Mesenchymal stem cell (in vitro differentiated cells and primary cell): ENCODE results near the gene GAGE12J.

ENCODE experiments used
- DNase-seq: peaks from one replicate; pipeline ENCODE4 v3.0.0-alpha.2; 2013
- H2AFZ ChIP-seq: one replicate; pipeline ENCODE4 v1.6.1; 2013; ENCODE audit warnings: low read depth, mild to moderate bottlenecking, control low read depth, inconsistent platforms, low read length, moderate library complexity
- H2AK5ac ChIP-seq: 2 replicates; pipeline ENCODE4 v1.6.1; 2013; ENCODE audit warnings: low read length, moderate library complexity, mild to moderate bottlenecking, inconsistent platforms; ENCODE audit not compliant: severe bottlenecking
- H2BK120ac ChIP-seq: one replicate; pipeline ENCODE4 v1.6.1; 2013; ENCODE audit warnings: low read depth, mild to moderate bottlenecking, inconsistent platforms, low read length, moderate library complexity
- H2BK12ac ChIP-seq, 2 experiments: one replicate each; pipeline ENCODE4 v1.6.1; 2013; ENCODE audit warnings: inconsistent platforms in 2 of 2, low read length in 2 of 2, mild to moderate bottlenecking in 2 of 2, moderate library complexity in 2 of 2, control low read depth in 1 of 2
- H2BK15ac ChIP-seq: one replicate; pipeline ENCODE4 v1.6.1; 2013; ENCODE audit warnings: mild to moderate bottlenecking, low read depth, inconsistent platforms; ENCODE audit not compliant: poor library complexity, severe bottlenecking
- H2BK5ac ChIP-seq: 2 replicates; pipeline ENCODE4 v1.6.1; 2013; ENCODE audit warnings: low read depth, mild to moderate bottlenecking, low read length, control low read depth, inconsistent platforms; ENCODE audit not compliant: poor library complexity, severe bottlenecking
- H3K14ac ChIP-seq, 2 experiments: one replicate each; pipeline ENCODE4 v1.6.1; 2013; ENCODE audit warnings: inconsistent platforms in 2 of 2, low read length in 2 of 2, control low read depth in 1 of 2, mild to moderate bottlenecking in 1 of 2, moderate library complexity in 1 of 2
- H3K18ac ChIP-seq, 2 experiments: one replicate each; pipeline ENCODE4 v1.6.1; 2013; ENCODE audit warnings: inconsistent platforms in 2 of 2, low read length in 2 of 2, control low read depth in 1 of 2, low read depth in 1 of 2, mild to moderate bottlenecking in 1 of 2
- H3K23ac ChIP-seq, 2 experiments: one replicate each; pipeline ENCODE4 v1.6.1; 2013; ENCODE audit warnings: inconsistent platforms in 2 of 2, low read length in 2 of 2, mild to moderate bottlenecking in 2 of 2, moderate library complexity in 2 of 2, control low read depth in 1 of 2
- H3K27ac ChIP-seq: 2 replicates; pipeline ENCODE4 v1.5.1; 2013; ENCODE audit warnings: mild to moderate bottlenecking, moderate library complexity, low read length, control low read depth, inconsistent platforms; ENCODE audit not compliant: poor library complexity, severe bottlenecking
- H3K27me3 ChIP-seq, 2 experiments: 2 replicates each; pipeline versions ENCODE4 v1.6.1 to v1.7.0; 2013; ENCODE audit warnings: low read length in 2 of 2, mild to moderate bottlenecking in 2 of 2, moderate library complexity in 2 of 2, control low read depth in 1 of 2, inconsistent platforms in 1 of 2; ENCODE audit not compliant: control insufficient read depth in 1 of 2, insufficient read depth in 1 of 2
- H3K36me3 ChIP-seq, 2 experiments: 2 replicates each; pipeline versions ENCODE4 v1.6.1 to v1.7.0; 2013; ENCODE audit warnings: low read length in 2 of 2, control low read depth in 1 of 2, inconsistent platforms in 1 of 2, low read depth in 1 of 2, mild to moderate bottlenecking in 1 of 2; ENCODE audit not compliant: insufficient read depth in 2 of 2, control insufficient read depth in 1 of 2
- H3K4ac ChIP-seq, 2 experiments: one replicate each; pipeline ENCODE4 v1.6.1; 2013; ENCODE audit warnings: inconsistent platforms in 2 of 2, low read length in 2 of 2, mild to moderate bottlenecking in 2 of 2, moderate library complexity in 2 of 2, control low read depth in 1 of 2, low read depth in 1 of 2
- H3K4me1 ChIP-seq: 2 replicates; pipeline ENCODE4 v1.6.1; 2013; ENCODE audit warnings: low read depth, low read length, control low read depth; ENCODE audit not compliant: control insufficient read depth, insufficient read depth
- H3K4me2 ChIP-seq: 2 replicates; pipeline ENCODE4 v1.6.1; 2013; ENCODE audit warnings: low read length, mild to moderate bottlenecking, inconsistent platforms; ENCODE audit not compliant: poor library complexity, severe bottlenecking
- H3K4me3 ChIP-seq, 2 experiments: 2 replicates each; pipeline versions ENCODE4 v1.5.1 to v1.7.0; 2013; ENCODE audit warnings: low read length in 2 of 2, mild to moderate bottlenecking in 2 of 2, control low read depth in 1 of 2, low read depth in 1 of 2; ENCODE audit not compliant: insufficient read depth in 1 of 2
- H3K79me1 ChIP-seq: replicated peaks from 2 replicates; pipeline ENCODE4 v1.6.1; 2013; ENCODE audit warnings: mild to moderate bottlenecking, control low read depth, low read length, inconsistent platforms; ENCODE audit not compliant: poor library complexity, severe bottlenecking
- H3K9ac ChIP-seq: 2 replicates; pipeline ENCODE4 v1.7.0; 2013; ENCODE audit warnings: mild to moderate bottlenecking, low read length, moderate library complexity
- H3K9me3 ChIP-seq: 2 replicates; pipeline ENCODE4 v1.7.0; 2013; ENCODE audit warnings: mild to moderate bottlenecking, low read length; ENCODE audit not compliant: control insufficient read depth
- H4K8ac ChIP-seq: one replicate; pipeline ENCODE4 v1.6.1; 2013; ENCODE audit warnings: inconsistent platforms, mild to moderate bottlenecking, low read length, moderate library complexity
- H4K91ac ChIP-seq: one replicate; pipeline ENCODE4 v1.6.1; 2013; ENCODE audit warnings: mild to moderate bottlenecking, low read length, inconsistent platforms
- WGBS: methylation state at CpG from one replicate; pipeline ENCODE4 v1.1.7; 2013; ENCODE audit warnings: mixed read lengths; 5-methylcytosine and 5-hydroxymethylcytosine counted together

The GAGE12J gene

DNA sequence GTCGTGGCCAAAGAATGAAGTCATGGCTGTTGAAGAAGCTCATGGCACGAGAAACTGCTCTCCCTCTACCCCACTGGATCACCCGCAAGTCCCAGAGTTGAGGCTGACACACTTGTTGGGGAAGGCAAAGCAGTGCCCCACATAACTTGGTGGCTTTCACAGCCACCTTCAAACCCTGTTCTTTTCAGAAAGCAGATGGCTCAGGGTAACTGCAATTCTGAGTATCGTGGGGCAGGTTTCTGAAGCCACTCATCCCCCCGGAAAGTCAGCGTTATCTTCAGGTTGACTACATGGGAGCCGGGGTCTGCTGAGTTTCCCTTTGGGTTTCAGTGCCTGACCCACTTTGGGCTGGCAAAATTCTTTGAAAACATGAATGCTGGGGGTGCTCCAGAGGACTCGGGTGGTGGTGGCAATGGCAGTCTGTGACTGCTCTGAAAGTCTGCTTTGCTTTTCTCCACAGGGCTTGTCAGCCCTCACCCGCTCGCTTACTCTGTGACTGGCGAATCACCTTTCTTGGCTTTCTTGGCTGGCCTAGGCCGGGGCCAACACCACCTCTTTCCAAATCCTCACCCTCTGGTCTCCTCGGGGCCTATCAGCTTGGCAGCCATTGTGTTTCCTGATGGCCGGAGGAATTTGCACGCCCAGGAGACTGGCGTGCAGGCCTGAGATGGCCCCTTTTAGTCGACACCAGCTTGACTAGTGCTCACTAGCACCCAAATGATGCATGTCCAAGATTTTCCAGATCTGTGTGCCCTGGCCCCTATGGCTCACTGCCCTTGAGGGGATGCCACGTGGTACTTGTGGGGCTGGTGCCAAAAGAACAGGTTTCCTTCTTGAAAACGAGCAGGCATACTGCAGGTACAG, 44.9 kb upstream of the GAGE12J start:
- H3K4me1 ChIP-seq = peaks cover 10% of the 10 kb centered on the region
- no peak overlapping the region for H2BK12ac ChIP-seq
- H2AK5ac ChIP-seq = no peak overlapping the region
- no peak overlapping the region for H3K4ac ChIP-seq
- no peak overlapping the region for H3K27ac ChIP-seq
- no peak overlapping the region for H2BK120ac ChIP-seq
- no peak overlapping the region for H3K4me3 ChIP-seq
- H3K14ac ChIP-seq = no peak overlapping the region
- no peak overlapping the region for H3K23ac ChIP-seq
- no peak overlapping the region for H2BK15ac ChIP-seq
- no peaks in the 10 kb centered on the region for H3K27me3 ChIP-seq
- no peak overlapping the region for H2BK5ac ChIP-seq
- no peak overlapping the region for H4K91ac ChIP-seq
- peaks cover 0 to 7% of the 10 kb centered on the region in 2 experiments for H3K36me3 ChIP-seq
- no peaks in the 10 kb centered on the region for H3K9me3 ChIP-seq
- no peak overlapping the region for H3K4me2 ChIP-seq
- no peak overlapping the region for H3K9ac ChIP-seq
- no peak overlapping the region for H2AFZ ChIP-seq
- 91% methylated on average over 16 of the region's 19 CpGs for WGBS
- no peak overlapping the region for H4K8ac ChIP-seq
- DNase-seq = no peak
- peaks cover 17% of the 10 kb centered on the region for H3K79me1 ChIP-seq
- no peak overlapping the region for H3K18ac ChIP-seq

DNA sequence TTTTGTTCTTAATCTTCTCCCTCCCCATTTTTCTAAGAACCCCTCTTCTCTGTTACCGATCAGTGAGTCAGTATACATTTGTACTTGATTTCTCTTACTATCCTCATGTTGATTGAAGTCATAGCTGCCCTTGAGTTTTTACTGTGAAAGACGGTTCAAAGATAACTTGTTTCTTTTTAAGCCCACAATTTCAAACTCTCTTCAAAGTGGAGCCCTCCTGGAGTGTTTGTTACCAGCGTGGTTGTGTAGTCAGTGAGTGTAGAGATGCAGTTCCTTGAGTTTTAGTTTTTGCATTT, 44.4 kb upstream of the GAGE12J start:
- no peak for DNase-seq

DNA sequence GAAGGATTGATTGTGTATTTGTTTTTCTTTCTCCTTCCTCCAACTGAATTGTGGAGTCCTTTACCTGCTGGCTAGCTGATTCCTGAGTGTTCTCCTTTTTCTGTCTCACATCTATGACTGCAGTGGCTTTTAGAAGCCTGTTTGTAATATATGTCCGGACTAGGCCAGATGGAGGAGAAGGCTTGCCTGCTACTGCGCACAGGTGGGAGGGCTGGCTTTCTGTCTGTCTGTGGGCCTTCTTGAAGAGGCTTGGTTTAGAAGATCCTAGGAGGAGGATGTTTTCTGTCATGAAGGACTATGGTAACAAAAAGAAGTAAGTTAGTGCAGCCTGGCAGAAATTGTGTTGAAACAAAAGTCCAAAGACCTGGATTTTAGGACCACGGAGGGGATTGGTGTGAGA, 43.8 kb upstream of the GAGE12J start:
- Histone ChIP-seq H4K91ac (no peak overlapping the region), H3K4ac (no peak overlapping the region), H4K8ac (no peak overlapping the region), H3K79me1 (peaks cover 15% of the 10 kb centered on the region), H3K4me3 (no peak overlapping the region), H2AK5ac (no peak overlapping the region), H3K9me3 (no peaks in the 10 kb centered on the region), H3K4me1 (peaks cover 6% of the 10 kb centered on the region), H3K9ac (no peak overlapping the region), H2BK5ac (no peak overlapping the region), H2BK12ac (no peak overlapping the region), H3K36me3 (peaks cover 0 to 6% of the 10 kb centered on the region in 2 experiments), H3K4me2 (no peak overlapping the region), H2BK15ac (no peak overlapping the region), H3K27ac (no peak overlapping the region), H3K14ac (no peak overlapping the region), H3K18ac (no peak overlapping the region), H2BK120ac (no peak overlapping the region), H3K23ac (no peak overlapping the region), H2AFZ (no peak overlapping the region), H3K27me3 (peaks cover 0 to 7% of the 10 kb centered on the region in 2 experiments)
- 97% methylated on average over 3 of the region's 3 CpGs for WGBS
- DNase-seq = no peak

More for the DNA sequence above, 44.4 kb upstream of the GAGE12J start:
- Histone ChIP-seq H2BK15ac (no peak overlapping the region), H3K18ac (no peak overlapping the region), H3K9ac (no peak overlapping the region), H3K4ac (no peak overlapping the region), H3K27ac (no peak overlapping the region), H3K23ac (no peak overlapping the region), H3K4me1 (peaks cover 7% of the 10 kb centered on the region), H3K4me3 (no peak overlapping the region), H3K4me2 (no peak overlapping the region), H2AFZ (no peak overlapping the region), H2BK12ac (no peak overlapping the region), H3K27me3 (peaks cover 0 to 2% of the 10 kb centered on the region in 2 experiments), H3K14ac (no peak overlapping the region), H2AK5ac (no peak overlapping the region), H3K36me3 (peaks cover 0 to 7% of the 10 kb centered on the region in 2 experiments), H2BK120ac (no peak overlapping the region), H2BK5ac (no peak overlapping the region), H3K9me3 (no peaks in the 10 kb centered on the region), H4K8ac (no peak overlapping the region), H3K79me1 (peaks cover 15% of the 10 kb centered on the region), H4K91ac (no peak overlapping the region)
- WGBS = 100% methylated on average over 1 of the region's 3 CpGs

DNA sequence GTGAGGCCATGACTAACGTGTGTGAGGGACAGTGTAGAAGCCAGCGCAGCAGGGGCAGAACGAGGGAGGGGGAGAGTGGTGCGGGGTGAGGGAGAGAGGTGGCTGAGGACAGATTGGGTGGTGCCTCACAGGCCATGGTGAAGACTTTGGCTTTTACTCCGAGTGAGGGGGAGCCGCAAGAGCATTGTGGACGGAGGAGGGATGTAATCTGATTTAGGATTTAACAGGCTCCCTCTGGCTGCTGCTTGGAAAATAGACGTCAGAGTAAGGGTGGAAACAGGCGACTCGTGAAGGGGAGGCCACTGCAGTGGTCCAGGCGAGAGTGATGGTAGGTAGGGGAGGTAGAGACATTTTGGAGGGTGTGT, 39.2 kb upstream of the GAGE12J start:
- peak overlapping the region; percentile 35 for H4K8ac ChIP-seq
- H3K4ac ChIP-seq = no peak overlapping the region
- H3K9ac ChIP-seq = peak overlapping the region; percentile 38
- peaks cover 3% of the 10 kb centered on the region for H3K4me1 ChIP-seq
- H2AK5ac ChIP-seq = no peak overlapping the region
- no peak overlapping the region for H3K4me3 ChIP-seq
- H2BK15ac ChIP-seq = no peak overlapping the region
- peaks cover 3 to 11% of the 10 kb centered on the region in 2 experiments for H3K36me3 ChIP-seq
- H2AFZ ChIP-seq = no peak overlapping the region
- H3K23ac ChIP-seq = no peak overlapping the region
- H3K27ac ChIP-seq = no peak overlapping the region
- 20% methylated on average over 10 of the region's 11 CpGs for WGBS
- H3K14ac ChIP-seq = no peak overlapping the region
- no peak overlapping the region for H2BK5ac ChIP-seq
- H4K91ac ChIP-seq = no peak overlapping the region
- no peak overlapping the region for H2BK12ac ChIP-seq
- H2BK120ac ChIP-seq = no peak overlapping the region
- H3K18ac ChIP-seq = no peak overlapping the region
- no peak overlapping the region for H3K4me2 ChIP-seq
- DNase-seq = peak; percentile 20
- H3K9me3 ChIP-seq = no peaks in the 10 kb centered on the region
- H3K79me1 ChIP-seq = peaks cover 5% of the 10 kb centered on the region
- H3K27me3 ChIP-seq = peaks cover 0 to 21% of the 10 kb centered on the region in 2 experiments
